ENCODE results near the gene APOBR.

DNA sequence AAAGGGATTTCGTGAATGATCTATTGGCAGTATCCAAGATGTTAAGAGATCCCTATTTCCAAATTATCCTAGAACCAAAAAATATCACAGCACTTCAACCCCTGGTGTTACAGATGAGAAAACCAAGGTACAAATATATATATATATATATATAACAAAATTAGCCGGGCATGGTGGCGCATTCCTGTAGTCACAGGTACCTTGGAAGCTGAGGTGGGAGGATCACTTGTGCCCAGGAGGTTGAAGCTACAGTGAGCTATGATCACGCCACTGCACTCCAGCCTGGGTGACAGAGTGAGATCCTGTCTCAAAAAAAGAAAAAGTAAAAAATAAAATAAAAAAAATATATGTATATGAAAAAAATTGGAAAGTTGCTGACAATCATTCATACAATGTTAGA lies 1.9 kb upstream of the APOBR start:
- TF ChIP-seq, protein P1, sequence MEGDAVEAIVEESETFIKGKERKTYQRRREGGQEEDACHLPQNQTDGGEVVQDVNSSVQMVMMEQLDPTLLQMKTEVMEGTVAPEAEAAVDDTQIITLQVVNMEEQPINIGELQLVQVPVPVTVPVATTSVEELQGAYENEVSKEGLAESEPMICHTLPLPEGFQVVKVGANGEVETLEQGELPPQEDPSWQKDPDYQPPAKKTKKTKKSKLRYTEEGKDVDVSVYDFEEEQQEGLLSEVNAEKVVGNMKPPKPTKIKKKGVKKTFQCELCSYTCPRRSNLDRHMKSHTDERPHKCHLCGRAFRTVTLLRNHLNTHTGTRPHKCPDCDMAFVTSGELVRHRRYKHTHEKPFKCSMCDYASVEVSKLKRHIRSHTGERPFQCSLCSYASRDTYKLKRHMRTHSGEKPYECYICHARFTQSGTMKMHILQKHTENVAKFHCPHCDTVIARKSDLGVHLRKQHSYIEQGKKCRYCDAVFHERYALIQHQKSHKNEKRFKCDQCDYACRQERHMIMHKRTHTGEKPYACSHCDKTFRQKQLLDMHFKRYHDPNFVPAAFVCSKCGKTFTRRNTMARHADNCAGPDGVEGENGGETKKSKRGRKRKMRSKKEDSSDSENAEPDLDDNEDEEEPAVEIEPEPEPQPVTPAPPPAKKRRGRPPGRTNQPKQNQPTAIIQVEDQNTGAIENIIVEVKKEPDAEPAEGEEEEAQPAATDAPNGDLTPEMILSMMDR (IDR thresholded peaks at IDR 0.05) = no peak
- no peak for TF ChIP-seq POLR2A (IDR thresholded peaks at IDR 0.05)

Measured in esophagus squamous epithelium (tissue), 4 donors.